ENCODE results near the gene ZNF598. TPM values are rescaled to one million over a fixed set of nuclear protein-coding genes. Genes with fewer than 3 reads are reported as not detected.
A peak's percentile ranks its signal among the peaks of the same experiment; 100 is the strongest.

Gene ZNF598
- total and polyA plus RNA-seq, 2 of the 13 experiments (the other 11 are each of a cell fraction or from before 2014, with no cell fraction given) = 13.5 to 14.2 TPM

GRCh38 chr16:2039274-2040031 lies 29.8 kb upstream of the ZNF598 start (continued):
- TF ChIP-seq AHR (CRISPR knock-in tag; IDR thresholded peaks at IDR 0.05) (peak; percentile 67; the same call in 1 of the 2 replicates), REPIN1 (CRISPR knock-in tag; IDR thresholded peaks at IDR 0.05; ENCODE audit: borderline replicate concordance, low read depth) (peak; percentile 63; the same call in 1 of the 2 replicates), POLR2G (IDR thresholded peaks at IDR 0.05; ENCODE audit: low read depth, low read length) (peak; percentile 82), KLF16 (CRISPR knock-in tag; IDR thresholded peaks at IDR 0.05) (peak in 1 of 2 experiments; percentile 57; a peak in 1 of 4 replicates), RFXAP (CRISPR knock-in tag; IDR thresholded peaks at IDR 0.05; ENCODE audit: borderline replicate concordance) (no peak), CAMTA2 (CRISPR knock-in tag; IDR thresholded peaks at IDR 0.05; ENCODE audit: borderline replicate concordance) (no peak), IRF2 (CRISPR knock-in tag; IDR thresholded peaks at IDR 0.05) (0 out of 2 replicates have a peak, but pooled peaks have one; percentile 52), AGO1 (IDR thresholded peaks at IDR 0.05; ENCODE audit: low read depth, low read length, poor library complexity, severe bottlenecking) (peak; percentile 94), TBX2 (CRISPR knock-in tag; IDR thresholded peaks at IDR 0.05; ENCODE audit: borderline replicate concordance) (peak; percentile 91; the same call in 1 of the 2 replicates), ZNF749 (CRISPR knock-in tag; IDR thresholded peaks at IDR 0.05; ENCODE audit: borderline replicate concordance) (peak; percentile 80), GABPB1 (CRISPR knock-in tag; IDR thresholded peaks at IDR 0.05) (peak; percentile 55), ZNF691 (CRISPR knock-in tag; IDR thresholded peaks at IDR 0.05; ENCODE audit: borderline replicate concordance, low read depth) (peak; percentile 55), TEF (CRISPR knock-in tag; IDR thresholded peaks at IDR 0.05) (no peak), MBD4 (IDR thresholded peaks at IDR 0.05; ENCODE audit: borderline replicate concordance, low read length) (no peak), ZNF780A (CRISPR knock-in tag; IDR thresholded peaks at IDR 0.05) (0 out of 2 replicates have a peak, but pooled peaks have one; percentile 34), ZBTB33 (CRISPR knock-in tag; IDR thresholded peaks at IDR 0.05) (0 out of 2 replicates have a peak, but pooled peaks have one; percentile 11), ZEB1 (IDR thresholded peaks at IDR 0.05; ENCODE audit: insufficient replicate concordance, low read depth) (no peak), ZNF143 (CRISPR knock-in tag; IDR thresholded peaks at IDR 0.05) (peak; percentile 46; the same call in 1 of the 2 replicates), PCBP1 (IDR thresholded peaks at IDR 0.05; ENCODE audit: borderline replicate concordance, low read depth, low read length) (no peak; the same call in 1 of the 2 replicates), PAWR (CRISPR knock-in tag; IDR thresholded peaks at IDR 0.05; ENCODE audit: borderline replicate concordance) (no peak), ZNF672 (CRISPR knock-in tag; IDR thresholded peaks at IDR 0.05) (no peak), ZNF644 (CRISPR knock-in tag; IDR thresholded peaks at IDR 0.05; ENCODE audit: low read depth) (no peak), ZNF362 (CRISPR knock-in tag; IDR thresholded peaks at IDR 0.05; ENCODE audit: borderline replicate concordance) (no peak)

Data from HepG2 (cell line).